GM12878 (cell line): Measurements from ENCODE around the gene JKAMP.

Source experiments
- EGR1 ChIP-seq, 2 experiments: IDR thresholded peaks; 1 replicate in 1 of 2; 2 replicates in 1 of 2; pipeline ENCODE4 v1.6.1; 2011 to 2012; ENCODE audit warnings: low read depth in 2 of 2, low read length in 2 of 2, borderline replicate concordance in 1 of 2, mild to moderate bottlenecking in 1 of 2, moderate library complexity in 1 of 2
- EZH2 ChIP-seq: IDR thresholded peaks from 2 replicates; pipeline ENCODE4 v1.6.1; 2012; ENCODE audit warnings: low read depth, mild to moderate bottlenecking, control low read depth, inconsistent platforms, low read length, borderline replicate concordance; ENCODE audit not compliant: control insufficient read depth
- JUNB ChIP-seq: IDR thresholded peaks from 2 replicates; pipeline ENCODE4 v1.6.1; 2016; ENCODE audit warnings: antibody characterized with exemption, mild to moderate bottlenecking
- POLR2A ChIP-seq: IDR thresholded peaks from 2 replicates; pipeline ENCODE4 v1.6.1; 2011; ENCODE audit warnings: low read depth, mild to moderate bottlenecking, low read length
- RAD21 ChIP-seq: IDR thresholded peaks from 2 replicates; pipeline ENCODE4 v1.6.1; 2011; ENCODE audit warnings: mild to moderate bottlenecking, low read depth, low read length, moderate library complexity; ENCODE audit not compliant: insufficient read depth
- RCOR1 ChIP-seq: conservative IDR thresholded peaks from 2 replicates; pipeline ENCODE4 v1.6.1; 2012; ENCODE audit warnings: low read depth, low read length, improper control_type of control experiment
- SIN3A ChIP-seq: IDR thresholded peaks from 2 replicates; pipeline ENCODE4 v1.6.1; 2012; ENCODE audit warnings: low read depth, low read length, improper control_type of control experiment
- SP1 ChIP-seq: IDR thresholded peaks from one replicate; pipeline ENCODE4 v1.6.1; 2011; ENCODE audit warnings: low read depth, low read length
- TF ChIP-seq, protein P1 (sequence below), 3 experiments: IDR thresholded peaks in 2 of 3; conservative IDR thresholded peaks in 1 of 3; 2 replicates each; pipeline ENCODE4 v1.5.1; 2011; ENCODE audit warnings: low read depth in 3 of 3, low read length in 3 of 3, mild to moderate bottlenecking in 3 of 3, control low read depth in 2 of 3, moderate library complexity in 2 of 3, inconsistent platforms in 1 of 3, mixed read lengths in 1 of 3; ENCODE audit not compliant: control insufficient read depth in 2 of 3, insufficient read depth in 1 of 3; ENCODE audit errors: extremely low read depth in 1 of 3

DNA sequence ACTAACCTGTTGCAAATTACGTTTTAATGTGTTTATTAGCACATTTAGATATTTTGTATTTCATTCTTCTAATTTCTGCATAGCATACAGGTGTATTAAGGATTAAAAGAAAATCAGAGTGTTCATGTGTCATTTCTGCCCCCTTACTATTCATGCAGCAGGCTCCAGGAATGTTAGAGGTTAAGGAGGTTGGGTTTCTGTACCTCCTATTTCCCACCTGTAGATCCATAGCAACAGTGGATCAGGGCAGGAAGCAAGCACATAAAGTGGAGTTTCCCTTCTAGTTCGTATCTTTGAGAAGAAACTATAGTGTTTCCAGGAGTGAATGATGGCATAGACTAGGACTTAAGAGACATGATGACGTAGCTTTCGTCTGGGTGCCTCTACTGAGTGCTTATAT, 18.9 kb downstream of the JKAMP start:
- TF ChIP-seq SP1 = no peak
- no peak for TF ChIP-seq POLR2A
- TF ChIP-seq, protein P1, sequence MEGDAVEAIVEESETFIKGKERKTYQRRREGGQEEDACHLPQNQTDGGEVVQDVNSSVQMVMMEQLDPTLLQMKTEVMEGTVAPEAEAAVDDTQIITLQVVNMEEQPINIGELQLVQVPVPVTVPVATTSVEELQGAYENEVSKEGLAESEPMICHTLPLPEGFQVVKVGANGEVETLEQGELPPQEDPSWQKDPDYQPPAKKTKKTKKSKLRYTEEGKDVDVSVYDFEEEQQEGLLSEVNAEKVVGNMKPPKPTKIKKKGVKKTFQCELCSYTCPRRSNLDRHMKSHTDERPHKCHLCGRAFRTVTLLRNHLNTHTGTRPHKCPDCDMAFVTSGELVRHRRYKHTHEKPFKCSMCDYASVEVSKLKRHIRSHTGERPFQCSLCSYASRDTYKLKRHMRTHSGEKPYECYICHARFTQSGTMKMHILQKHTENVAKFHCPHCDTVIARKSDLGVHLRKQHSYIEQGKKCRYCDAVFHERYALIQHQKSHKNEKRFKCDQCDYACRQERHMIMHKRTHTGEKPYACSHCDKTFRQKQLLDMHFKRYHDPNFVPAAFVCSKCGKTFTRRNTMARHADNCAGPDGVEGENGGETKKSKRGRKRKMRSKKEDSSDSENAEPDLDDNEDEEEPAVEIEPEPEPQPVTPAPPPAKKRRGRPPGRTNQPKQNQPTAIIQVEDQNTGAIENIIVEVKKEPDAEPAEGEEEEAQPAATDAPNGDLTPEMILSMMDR (IDR thresholded peaks at IDR 0.05 in 2 of 3, conservative IDR thresholded peaks at IDR 0.05 in 1 of 3; ENCODE audit: control insufficient read depth in 2 of 3, extremely low read depth in 1 of 3, insufficient read depth in 1 of 3, low read depth in 3 of 3, low read length in 3 of 3) = no peak
- no peak for TF ChIP-seq RCOR1
- TF ChIP-seq JUNB = no peak
- TF ChIP-seq EGR1 (IDR thresholded peaks at IDR 0.05; ENCODE audit: borderline replicate concordance in 1 of 2, low read depth in 2 of 2, low read length in 2 of 2) = no peak
- TF ChIP-seq SIN3A = no peak
- TF ChIP-seq EZH2 = no peak
- TF ChIP-seq RAD21 = no peak
